DMS53 treated with DMSO at 0.1 percent for 48 hours (cell line): ENCODE results near the gene USP36.
"Not testable (repeated sequence)": the region's sequence is repeated elsewhere in the genome, so short reads cannot be mapped to it uniquely, and the experiment has no call there.

Source experiments
- DNase-seq: peaks from one replicate; lab custom pipeline; 2025; ENCODE audit not compliant: unreplicated experiment; lab: John Stamatoyannopoulos, UW

USP36 gene

GRCh38 chr17:78840780-78841611, at the start of gene USP36:
Gene USP36, minus strand, starts transcription at chr17:78840814. Its CDS starts 4,451 bp downstream, at chr17:78836363.
- peak; percentile 97 for DNase-seq

- DNase-seq, result not testable (repeated sequence)
These were observed 49.5 kb upstream of the USP36 start for GRCh38 chr17:78890096-78890495.

- no peak for DNase-seq
These were observed 48.9 kb upstream of the USP36 start for GRCh38 chr17:78889531-78889930.

GRCh38 chr17:78888941-78889518, 48.4 kb upstream of the USP36 start:
- DNase-seq, result no peak

GRCh38 chr17:78886954-78887353, 46.3 kb upstream of the USP36 start:
- no peak for DNase-seq

GRCh38 chr17:78885956-78886355, 45.3 kb upstream of the USP36 start:
- DNase-seq, result no peak

- no peak for DNase-seq
These were observed 44.5 kb upstream of the USP36 start for GRCh38 chr17:78884876-78885667.

GRCh38 chr17:78884148-78884825, 43.7 kb upstream of the USP36 start:
- DNase-seq, result no peak

GRCh38 chr17:78883533-78884131, 43.0 kb upstream of the USP36 start:
- peak; percentile 22 for DNase-seq

GRCh38 chr17:78883089-78883532, 42.5 kb upstream of the USP36 start:
- no peak for DNase-seq

GRCh38 chr17:78882540-78883088, 42.0 kb upstream of the USP36 start:
- DNase-seq, result no peak

- no peak for DNase-seq
These were observed 39.1 kb upstream of the USP36 start for GRCh38 chr17:78879635-78880186.

- no peak for DNase-seq
These were observed 38.4 kb upstream of the USP36 start for GRCh38 chr17:78878871-78879527.

GRCh38 chr17:78878261-78878660, 37.6 kb upstream of the USP36 start:
- no peak for DNase-seq

GRCh38 chr17:78876954-78877517, 36.4 kb upstream of the USP36 start:
- not testable (repeated sequence) for DNase-seq

- no peak for DNase-seq
These were observed 35.5 kb upstream of the USP36 start for GRCh38 chr17:78876094-78876597.

- DNase-seq, result no peak
These were observed 34.9 kb upstream of the USP36 start for GRCh38 chr17:78875363-78876093.
